A549 (cell line): ENCODE measurements around the gene RCVRN.

ENCODE experiments used
- CBX2 ChIP-seq: fragments of 200-600 bp; sonication (generic); IDR thresholded peaks from 2 replicates; pipeline ENCODE4 v1.6.1; 2016; ENCODE audit warnings: low read depth, mild to moderate bottlenecking, borderline replicate concordance
- CHD4 ChIP-seq: fragments of 200-600 bp; sonication (generic); IDR thresholded peaks from 2 replicates; pipeline ENCODE4 v1.6.1; 2016; ENCODE audit warnings: antibody characterized with exemption, mild to moderate bottlenecking, borderline replicate concordance
- CTCF ChIP-seq: fragments of >200 bp; sonication (Bioruptor Twin); formaldehyde crosslinking; IDR thresholded peaks from 3 replicates; pipeline ENCODE4 v1.5.1; 2016
- EP300 ChIP-seq, 2 experiments: fragments of >200 bp; sonication (Bioruptor Twin); formaldehyde crosslinking; IDR thresholded peaks; 2 replicates in 1 of 2; 3 replicates in 1 of 2; pipeline ENCODE4 v1.6.1; 2016 to 2017
- HOXA7 ChIP-seq: fragments of 250-450 bp; sonication (Bioruptor Pico); IDR thresholded peaks from 2 replicates; pipeline ENCODE4 v1.5.0; 2020; ENCODE audit warnings: mild to moderate bottlenecking, moderate library complexity
- HOXB5 ChIP-seq: fragments of 250-450 bp; sonication (Bioruptor Pico); IDR thresholded peaks from 2 replicates; pipeline ENCODE4 v1.5.0; 2020; ENCODE audit warnings: mild to moderate bottlenecking, moderate library complexity
- KDM1A ChIP-seq: fragments of 200-600 bp; sonication (generic); IDR thresholded peaks from 2 replicates; pipeline ENCODE4 v1.6.1; 2016; ENCODE audit warnings: low read depth, mild to moderate bottlenecking
- MAFK ChIP-seq: fragments of 450-650 bp; IDR thresholded peaks from 2 replicates; pipeline ENCODE4 v1.6.1; 2014; ENCODE audit not compliant: partially characterized antibody
- MAX ChIP-seq: IDR thresholded peaks from 2 replicates; pipeline ENCODE4 v1.6.1; 2012
- POLR2A ChIP-seq: IDR thresholded peaks from 2 replicates; pipeline ENCODE4 v1.6.1; 2012; ENCODE audit warnings: mild to moderate bottlenecking, low read length
- POLR2AphosphoS2 ChIP-seq: conservative IDR thresholded peaks from 2 replicates; pipeline ENCODE4 v1.6.1; 2012; ENCODE audit warnings: low read length, improper control_type of control experiment, inconsistent platforms
- RAD21 ChIP-seq, 2 experiments: fragments of >200 bp in 1 of 2; sonication (Bioruptor Twin) in 1 of 2; formaldehyde crosslinking in 1 of 2; IDR thresholded peaks in 1 of 2; conservative IDR thresholded peaks in 1 of 2; 2 replicates in 1 of 2; 3 replicates in 1 of 2; pipeline ENCODE4 v1.6.1; 2012 to 2018; ENCODE audit warnings: inconsistent platforms in 1 of 2
- USF2 ChIP-seq: fragments of 450-650 bp; IDR thresholded peaks from 2 replicates; pipeline ENCODE4 v1.6.1; 2014; ENCODE audit warnings: antibody characterized with exemption

DNA sequence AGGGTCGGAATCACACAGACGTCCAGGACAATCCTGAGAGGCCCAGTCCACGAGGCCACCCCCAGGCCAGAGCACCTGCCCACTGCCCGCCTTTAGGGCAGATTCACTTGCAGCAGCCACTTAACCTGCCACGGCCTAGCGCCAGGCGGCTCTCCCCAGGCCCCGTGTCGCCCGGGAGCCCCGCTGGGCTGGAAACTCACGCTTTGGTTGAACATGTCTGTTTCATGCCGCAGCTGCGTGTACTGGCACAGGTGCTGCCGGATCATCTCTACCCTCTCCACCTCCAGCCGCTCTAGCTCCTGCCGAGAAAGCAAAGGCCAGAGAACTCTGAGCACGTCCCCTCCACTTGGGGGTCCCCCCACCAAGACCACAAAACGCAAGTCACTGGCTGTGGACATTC is 12.7 kb upstream of the RCVRN start:
- TF ChIP-seq CBX2, result no peak
- no peak for TF ChIP-seq CTCF
- TF ChIP-seq CHD4, result no peak
- no peak for TF ChIP-seq MAX
- TF ChIP-seq EP300 (IDR thresholded peaks at IDR 0.05), result no peak
- TF ChIP-seq RAD21 (conservative IDR thresholded peaks at IDR 0.05 in 1 of 2, IDR thresholded peaks at IDR 0.05 in 1 of 2), result no peak
- no peak for TF ChIP-seq POLR2A
- no peak for TF ChIP-seq KDM1A
- TF ChIP-seq HOXB5 (CRISPR knock-in tag), result no peak
- TF ChIP-seq POLR2AphosphoS2, result no peak
- no peak for TF ChIP-seq USF2
- no peak for TF ChIP-seq MAFK
- no peak for TF ChIP-seq HOXA7 (CRISPR knock-in tag)
